ENCODE results near the gene NFILZ.

NFILZ gene, protein sequence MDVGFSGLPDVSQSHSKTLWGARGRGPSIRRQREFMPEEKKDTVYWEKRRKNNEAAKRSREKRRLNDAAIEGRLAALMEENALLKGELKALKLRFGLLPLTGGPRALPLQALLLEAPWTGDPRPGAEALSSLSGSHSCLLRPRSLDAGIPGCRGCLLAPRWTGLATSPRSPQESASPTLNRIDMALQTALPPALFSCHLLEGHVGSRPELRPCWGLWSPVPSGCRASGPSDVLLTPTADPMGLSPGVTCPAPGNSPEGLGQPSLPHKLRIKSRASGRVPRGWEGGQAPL

DNA sequence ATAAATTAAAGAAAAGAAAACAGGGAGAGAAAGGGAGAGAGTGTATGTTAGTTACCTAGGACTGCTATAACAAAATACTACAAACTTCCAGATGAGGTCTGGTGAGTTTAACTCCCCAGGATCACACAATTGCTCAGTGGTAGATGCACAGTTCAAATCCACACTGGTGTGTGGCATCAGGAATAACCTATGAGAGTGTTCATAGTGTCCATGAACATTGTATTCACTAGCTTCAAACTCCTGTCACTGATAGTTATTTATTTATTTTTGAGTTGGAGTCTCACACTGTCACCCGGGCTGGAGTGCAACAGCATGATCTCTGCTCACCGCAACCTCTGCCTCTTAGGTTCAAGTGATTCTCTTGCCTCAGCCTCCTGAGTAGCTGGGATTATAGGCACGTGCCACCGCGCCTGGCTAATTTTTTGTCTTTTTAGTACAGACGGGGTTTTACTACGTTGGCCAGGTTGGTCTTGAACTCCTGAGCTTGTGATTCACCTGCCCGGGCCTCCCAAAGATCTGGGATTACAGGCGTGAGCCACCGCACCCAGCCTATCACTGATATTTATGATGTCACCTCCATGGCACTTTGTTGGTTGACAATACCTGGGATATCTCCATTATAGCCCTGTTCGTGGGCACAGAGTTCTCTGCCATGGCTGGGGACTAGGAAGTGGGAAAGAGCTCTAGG lies at the start of gene NFILZ:
Gene NFILZ, plus strand, starts transcription at position 638 of the 688 bp plus-strand sequence. CDS start 46,133 bp downstream, outside the sequence.
- DNase-seq: no peak

DNA sequence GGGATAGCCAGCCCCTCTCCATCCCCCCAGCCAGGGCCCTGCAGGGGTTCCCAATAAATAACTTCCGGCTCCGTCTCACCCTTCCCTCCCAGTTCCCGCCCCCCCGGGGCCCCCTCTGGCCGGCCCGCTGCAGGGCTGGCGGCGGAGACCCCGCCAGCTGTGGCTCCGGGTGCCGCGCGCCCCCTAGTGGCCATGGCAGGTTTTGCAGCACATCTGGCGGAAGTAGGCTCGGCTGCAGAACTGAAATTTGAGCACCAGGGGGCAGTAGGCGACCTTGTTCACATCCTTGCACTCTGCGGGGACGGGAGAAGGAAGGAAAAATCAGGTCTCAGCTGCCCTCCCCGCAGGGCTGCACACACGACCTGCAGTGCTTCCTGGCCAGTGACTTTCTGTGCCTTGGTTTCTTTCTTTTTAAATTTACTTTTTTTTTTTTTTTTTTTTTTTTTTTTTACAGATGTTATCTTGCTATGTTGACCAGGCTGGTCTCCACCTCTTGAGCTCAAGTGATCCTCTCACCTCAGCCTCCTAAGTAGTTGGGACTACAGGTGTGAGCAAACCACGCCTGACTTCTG lies 49.6 kb upstream of the NFILZ start:
- peak; percentile 36 for DNase-seq

DNA sequence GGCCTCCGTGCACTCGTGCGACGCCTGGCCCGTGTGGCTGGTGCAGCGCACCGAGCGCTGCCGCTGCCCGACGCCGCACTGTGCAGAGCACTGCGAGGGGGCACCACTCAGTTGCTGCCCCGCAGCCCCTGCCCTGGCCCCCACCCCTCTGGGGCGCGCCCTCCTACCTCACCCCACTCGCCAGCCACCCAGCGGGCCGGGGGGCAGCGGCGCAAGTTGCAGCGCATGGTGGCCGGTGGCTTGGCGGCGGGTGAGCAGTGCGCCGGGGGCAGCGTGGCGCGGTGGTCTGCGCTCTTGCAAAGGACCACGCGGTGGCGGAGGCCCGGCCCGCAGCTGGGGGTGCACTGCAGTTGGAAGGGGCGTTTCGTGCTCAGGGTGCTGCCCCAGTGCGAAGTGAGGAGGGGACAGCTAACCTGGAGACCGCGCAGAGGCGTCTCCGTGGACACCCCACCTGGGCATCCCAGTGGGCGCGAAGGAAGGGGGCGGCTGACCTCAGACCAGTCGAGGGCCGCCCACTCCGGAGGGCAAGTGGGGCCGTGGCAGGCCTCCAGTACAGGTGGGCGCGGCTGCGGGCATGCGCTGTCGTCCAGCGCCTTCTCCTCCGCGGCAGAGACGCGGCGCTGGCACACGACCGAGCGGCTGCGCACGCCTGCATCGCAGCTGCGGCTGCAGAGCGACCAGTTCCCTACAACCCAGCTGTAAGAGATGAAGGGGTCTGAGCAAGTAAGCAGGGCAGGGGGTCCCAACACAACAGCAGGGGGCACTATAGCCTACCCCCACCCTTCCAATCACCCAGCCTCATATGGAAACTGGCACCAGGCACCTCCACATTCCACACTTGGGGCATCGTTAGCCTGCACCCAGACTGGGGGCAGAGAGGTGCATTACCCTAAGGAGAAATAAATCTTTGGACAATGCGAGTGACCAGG lies 45.2 kb upstream of the NFILZ start:
- no peak for DNase-seq

DNA sequence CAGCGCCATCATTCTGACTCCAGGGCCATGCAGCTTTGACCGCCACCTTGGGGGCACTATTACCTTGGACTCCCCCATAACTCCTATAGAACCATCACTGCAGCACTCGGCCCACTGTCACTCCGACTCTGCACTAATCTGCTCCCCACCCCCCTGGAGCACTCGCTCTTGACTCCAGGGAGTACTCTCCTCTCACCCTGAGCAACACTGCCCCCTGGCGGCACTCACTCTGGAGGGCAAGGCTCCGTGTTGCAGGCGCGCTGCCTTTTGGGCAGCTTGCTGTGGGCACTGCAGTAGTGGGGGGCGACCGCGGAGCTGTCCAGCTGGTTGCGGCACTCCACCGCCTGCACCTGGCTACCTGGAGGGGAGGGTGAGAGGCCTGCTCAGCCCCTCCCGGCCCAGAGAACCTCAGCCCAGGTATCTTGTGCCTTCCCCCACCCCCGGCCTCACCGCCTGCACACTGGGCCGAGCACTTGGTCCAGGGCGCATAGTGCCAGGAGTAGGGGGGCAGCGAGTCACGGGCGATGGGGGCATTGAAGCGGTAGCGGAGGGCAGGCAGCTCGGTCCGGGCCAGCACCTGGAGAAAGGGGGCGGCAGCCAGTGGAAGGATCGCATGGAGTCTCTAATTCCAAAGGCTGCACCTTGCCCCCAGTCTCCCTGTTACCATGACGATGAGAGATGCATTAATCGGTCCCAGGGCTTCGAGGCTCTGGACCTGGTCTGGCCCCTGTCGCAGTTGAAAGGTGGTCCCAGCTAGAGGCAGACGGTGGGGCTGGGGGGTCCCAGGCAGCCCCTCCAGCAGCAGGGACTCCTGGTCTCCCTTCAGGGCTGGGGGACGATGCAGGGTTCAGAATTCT lies 44.3 kb upstream of the NFILZ start:
- peak; percentile 34 for DNase-seq

DNA sequence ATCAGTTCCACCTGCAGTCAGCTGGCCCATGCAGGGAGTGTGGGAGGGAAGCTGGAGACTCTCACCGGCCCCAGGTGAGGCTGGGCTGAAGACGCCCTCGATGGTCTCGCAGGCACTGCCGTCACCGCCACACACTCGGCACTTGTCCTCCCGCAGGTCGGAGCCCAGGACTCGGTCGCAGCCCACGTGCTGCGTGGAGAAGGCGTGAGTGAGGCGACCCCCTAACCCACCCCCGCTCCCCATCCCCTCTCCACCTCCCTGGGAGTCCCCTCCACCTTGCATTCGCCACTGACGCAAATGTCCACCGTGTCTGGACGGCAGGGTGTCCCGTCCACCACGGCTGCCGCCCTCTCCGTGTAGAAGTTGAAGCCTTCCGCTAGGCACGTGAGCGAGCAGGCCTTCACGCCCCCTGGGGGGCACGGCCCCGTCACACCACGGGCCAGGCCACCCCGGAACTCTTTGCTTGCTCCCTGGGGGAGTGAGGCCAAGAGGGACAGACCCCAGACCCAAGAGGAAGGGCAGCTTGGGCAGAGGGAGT lies 41.2 kb upstream of the NFILZ start:
- no peak for DNase-seq

DNA sequence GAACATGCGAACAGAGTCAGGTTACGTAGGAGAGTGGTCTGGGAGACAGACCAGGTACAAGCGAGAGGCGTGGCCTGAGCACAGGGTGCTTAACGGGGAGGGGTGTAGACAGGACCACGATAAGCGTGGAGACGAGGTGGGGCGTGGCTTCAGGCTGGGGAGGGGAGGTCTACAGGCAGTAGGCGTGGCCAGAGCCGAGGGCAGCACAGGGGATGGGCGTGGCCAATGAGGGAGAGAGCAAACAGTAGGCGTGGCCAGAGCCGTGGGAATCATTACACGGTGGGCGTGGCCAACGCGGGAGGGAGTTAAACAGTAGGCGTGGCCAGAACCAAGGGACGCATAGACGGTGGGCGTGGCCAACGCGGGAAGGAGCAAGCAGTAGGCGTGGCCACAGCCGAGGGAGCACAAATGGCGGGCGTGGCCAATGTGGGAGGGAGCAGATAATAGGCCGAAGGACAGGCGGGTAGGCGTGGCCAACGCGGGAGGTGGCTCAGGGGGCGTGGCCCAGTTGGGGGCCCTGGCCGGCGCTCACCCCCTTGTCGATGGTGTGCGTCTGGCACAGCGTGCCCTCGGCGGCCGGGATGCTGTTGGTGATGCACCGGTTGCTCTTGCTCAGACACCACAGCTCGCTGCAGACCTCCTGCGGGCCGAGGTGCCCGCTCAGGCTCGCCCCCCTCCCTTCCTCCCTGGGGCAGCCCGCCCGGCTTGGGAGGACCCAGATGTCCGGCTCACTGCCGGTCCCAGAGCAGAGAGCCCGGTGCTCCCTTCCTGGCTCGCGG lies 38.0 kb upstream of the NFILZ start:
- DNase-seq: peak; percentile 85

DNA sequence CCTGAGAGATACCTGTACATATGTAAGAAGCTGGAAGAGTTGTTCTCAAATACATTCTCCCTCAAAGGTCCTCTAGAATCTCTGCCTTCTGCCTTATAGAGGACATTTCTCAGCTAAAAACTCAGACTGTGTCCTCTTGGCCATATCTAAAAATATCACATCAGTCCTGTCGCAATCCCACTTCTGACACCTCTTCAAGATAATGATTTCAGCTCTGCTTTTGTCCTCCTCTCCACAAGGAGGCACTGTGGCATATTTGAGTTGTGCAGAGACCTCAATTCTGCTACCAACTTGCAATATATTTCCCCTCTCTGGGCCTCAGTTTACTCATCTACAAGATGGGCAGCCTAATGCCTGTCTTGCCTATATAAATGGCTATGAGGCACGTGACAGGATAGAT lies 36.5 kb upstream of the NFILZ start:
- no peak for DNase-seq

DNA sequence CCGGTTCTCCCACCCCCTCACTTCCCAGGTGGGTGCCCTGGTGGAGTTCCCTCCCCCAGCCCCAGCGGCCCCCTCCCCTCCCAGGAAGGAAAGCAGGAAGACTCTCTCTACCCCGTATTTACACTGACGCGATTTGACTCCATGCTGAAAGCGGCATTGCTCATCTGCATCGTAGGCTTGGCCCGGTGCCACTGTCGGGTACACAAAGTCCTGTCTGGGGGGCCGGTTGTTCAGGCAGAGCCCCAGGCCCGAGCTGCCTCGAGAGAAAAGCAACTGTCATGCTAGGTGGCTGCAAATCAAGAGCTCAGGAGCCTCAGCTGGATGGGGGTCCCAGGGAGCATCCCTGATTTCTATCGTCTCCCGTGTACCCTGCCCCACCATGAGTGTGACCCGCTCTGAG lies 34.8 kb upstream of the NFILZ start:
- no peak for DNase-seq

DNA sequence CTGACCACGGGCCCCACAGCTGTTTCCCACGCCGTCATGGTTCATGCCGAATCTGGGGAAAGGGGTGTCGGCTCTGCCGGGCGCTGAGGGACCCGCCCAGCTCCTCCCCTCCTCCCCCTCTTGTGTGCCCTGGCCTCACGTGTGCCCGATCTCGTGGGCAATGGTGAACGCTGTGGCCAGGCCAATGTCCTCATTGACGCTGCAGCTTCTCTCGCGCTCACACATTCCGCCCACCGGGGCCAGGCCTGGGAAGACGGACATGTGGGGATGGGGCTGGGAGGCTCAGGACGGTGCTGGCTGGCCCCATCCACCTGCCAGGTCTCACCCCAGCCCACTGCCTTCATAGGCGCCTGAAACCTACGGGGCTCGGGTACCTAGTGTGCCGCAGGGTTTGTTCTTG lies 34.3 kb upstream of the NFILZ start:
- DNase-seq: no peak

DNA sequence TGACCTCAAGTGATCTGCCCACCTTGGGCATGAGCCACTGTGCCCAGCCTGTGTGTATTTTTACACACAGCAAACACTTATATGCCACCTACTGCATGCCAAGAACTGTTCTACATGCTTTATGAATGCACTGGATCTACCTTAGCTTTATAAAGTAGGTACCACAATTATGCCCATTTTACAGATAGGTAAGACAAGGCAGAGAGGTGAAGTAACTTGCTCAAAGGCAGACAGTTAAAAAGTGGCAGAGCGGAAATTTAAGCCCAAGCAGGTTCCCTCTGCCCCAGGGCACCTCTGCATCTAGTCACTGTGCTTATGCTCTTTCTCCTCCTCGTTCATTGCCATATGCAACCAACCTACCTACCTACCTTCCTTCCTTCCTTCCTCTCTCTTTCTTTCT lies 30.4 kb upstream of the NFILZ start:
- DNase-seq: no peak

DNA sequence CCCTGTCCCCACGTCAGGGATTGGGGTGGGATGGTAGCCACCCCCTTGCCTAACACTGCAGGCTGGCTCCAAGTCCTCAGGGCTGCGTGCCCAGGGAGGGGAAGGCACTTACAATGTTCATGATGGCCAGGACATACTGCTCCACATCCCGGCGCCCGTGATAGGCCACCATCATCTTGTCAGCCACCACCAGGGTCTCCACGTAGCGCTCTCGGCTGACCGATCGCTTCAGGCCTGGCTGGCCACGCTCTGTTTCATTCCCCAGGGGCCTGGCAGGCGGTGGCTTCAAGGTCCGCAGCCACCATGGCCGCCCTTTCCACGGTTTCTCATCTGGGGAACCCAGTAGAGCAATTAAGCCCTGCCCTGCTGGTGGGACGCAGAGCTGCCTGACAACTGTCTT lies 29.6 kb upstream of the NFILZ start:
- DNase-seq: no peak

DNA sequence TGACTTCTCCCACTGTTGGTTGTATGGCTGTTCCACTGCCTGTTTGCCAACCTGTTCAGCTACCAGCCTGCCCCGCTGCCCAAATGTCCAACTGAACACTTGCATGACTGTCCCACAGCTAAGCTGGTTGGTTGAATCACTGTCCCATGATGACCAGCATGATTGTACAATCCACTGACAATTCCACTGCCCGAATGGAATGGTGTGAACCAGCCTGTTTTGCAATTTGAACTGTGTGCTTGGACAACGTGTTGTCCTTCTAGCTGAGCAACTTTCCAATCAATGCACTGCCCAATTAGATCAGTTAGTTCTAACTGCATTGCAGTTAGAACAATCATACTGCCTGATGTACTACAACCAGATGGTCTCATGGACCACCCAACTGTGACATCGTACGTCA lies 28.6 kb upstream of the NFILZ start:
- DNase-seq: no peak

DNA sequence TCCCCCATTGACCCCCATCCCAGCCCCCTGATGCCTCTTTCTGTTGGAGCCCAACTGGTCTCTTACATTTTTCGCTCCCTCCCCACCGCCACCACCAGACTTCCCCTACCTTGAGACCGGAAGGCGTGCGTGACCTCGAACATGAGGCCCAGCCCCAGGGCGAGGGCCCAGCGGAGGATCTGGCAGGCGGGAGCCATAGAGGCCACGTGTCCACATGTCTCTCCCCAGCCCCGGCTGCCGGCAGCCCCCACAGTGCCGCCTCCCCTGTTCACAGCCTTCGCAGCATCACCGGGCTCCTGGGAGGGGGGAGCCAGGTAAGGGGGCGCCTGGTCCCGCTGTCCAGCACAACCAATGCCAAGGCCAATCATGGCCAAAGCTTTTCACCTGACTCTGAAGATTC lies 24.9 kb upstream of the NFILZ start:
- DNase-seq: no peak

DNA sequence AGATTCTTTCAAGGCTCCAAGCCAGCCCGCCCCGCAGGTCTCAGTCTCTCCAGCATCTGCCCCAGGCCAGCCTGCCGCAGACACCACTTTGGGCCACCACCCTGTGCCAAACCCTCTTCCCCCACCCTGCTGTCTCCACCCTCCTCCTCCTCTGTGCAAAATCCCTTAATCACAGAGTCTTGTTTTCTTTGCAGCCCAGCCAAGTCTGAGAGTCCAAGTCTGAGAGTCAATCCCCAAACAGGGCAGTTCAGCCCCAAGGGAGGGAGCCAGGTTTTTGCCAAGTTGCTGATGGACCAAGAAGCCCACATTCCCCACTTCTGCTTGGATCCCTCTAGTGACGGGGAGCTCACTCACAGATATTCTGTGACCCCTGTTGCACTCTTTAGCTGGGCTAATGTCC lies 23.0 kb upstream of the NFILZ start:
- DNase-seq: no peak

DNA sequence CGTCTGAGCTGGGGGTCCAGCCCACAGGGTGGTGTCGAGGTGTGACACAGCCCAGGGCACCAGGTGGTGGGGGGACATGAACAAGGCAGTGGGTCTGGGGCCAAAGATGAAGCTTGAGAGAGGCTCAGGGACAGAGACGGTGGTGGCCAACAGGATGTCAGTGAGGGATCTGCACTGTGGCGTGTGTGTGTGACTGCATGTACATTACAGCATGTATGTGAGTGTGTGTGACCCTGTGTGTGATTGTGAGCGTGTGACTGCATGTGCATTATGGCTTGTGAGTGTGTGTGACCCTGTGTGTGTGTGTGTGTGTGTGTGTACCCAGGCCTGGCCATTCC lies 21.5 kb upstream of the NFILZ start:
- DNase-seq: no peak

DNA sequence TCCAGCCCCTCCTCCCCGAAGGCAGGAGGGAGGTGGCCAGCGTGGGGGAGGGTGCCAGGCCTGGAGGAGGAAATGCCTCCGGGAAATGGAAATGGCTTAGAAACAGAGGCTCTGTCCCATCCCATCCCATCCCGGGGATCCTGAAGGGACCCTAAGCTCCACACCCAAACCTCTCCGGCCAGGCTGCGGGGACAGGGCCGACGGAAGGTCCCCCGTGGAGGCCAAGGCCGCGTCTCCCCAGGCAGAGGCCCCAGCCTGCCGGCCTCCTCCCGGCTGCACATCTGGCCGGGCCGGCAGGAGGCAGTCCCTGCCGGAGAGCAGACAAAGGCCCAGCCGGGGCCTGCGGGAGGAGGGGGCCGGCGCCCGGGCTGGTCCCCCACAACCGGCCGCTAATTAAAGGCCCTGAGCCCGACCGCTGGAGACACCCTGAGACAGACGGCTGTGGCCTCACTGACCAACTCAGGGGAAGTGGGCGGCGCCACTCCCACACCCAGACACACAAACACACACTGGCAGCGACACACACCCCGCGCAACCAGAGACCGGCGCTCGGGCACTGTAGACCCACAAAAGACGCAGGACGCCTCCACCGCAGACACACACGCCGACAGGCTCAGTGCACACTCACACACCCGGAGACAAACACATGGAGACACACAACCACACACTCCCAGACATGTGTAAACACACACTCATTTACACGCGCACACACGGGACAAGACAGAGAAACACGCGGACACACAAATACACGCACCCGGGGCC lies 21.0 kb upstream of the NFILZ start:
- no peak for DNase-seq

DNA sequence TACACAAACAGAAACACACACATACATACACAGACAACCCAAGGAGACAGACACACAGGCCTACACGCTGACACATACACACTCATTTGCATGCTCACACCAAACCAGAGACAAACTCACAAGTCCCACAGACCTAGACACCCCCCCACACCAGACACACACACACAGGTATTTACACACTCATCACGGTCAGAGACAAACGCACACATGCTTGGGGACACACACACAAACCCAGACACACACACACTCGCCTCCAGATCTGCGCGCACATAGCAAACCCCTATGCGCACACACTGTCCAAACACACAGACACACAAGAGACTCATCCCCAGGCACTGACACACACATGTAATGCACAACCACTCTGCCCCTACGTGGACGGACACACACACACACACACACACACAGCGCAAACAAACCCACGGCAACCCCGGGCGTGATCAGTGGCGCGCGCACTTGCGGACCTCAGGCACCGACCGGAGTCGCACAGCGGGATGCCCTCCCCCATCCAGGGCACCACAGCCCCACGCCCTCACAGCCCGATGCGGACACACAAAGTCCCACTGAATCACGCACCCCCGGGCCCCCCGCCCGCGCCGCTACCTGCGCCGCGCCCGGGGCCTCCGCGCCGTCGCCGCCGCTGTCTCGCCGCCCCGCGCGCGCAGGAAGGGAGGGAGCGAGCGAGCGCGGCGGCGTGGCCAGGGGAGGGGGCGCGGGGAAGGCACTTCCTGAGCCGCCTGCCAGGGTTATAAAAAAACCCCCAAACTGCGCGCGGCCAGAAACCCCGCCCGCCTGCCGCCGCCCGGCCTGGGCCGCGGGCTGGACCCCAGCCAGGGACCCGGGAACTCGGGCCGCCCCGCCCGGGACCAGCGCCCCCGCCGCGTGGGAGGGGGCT lies 20.1 kb upstream of the NFILZ start, which contains the start of gene ADAMTS10:
Gene ADAMTS10, minus strand, starts transcription at position 675 of the 895 bp plus-strand sequence. CDS start 5,005 bp downstream, outside the sequence.
- no peak for DNase-seq

DNA sequence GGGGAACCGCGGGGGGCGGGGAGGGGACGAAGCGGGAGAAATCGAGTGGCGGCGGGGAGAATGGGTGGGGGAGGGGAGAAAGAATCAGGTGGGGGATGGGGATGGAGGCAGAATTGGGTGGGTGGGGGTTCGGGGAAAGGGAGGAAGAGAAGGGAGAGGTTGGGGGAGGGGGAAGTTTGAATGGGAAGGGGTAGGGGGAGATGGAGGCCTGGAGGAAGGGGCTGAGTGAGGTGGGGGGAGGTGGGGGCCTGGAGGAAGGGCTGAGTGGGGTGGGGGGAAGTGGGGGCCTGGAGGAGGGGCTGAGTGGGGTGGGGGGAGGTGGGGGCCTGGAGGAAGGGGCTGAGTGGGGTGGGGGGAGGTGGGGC lies 19.5 kb upstream of the NFILZ start:
- no peak for DNase-seq

DNA sequence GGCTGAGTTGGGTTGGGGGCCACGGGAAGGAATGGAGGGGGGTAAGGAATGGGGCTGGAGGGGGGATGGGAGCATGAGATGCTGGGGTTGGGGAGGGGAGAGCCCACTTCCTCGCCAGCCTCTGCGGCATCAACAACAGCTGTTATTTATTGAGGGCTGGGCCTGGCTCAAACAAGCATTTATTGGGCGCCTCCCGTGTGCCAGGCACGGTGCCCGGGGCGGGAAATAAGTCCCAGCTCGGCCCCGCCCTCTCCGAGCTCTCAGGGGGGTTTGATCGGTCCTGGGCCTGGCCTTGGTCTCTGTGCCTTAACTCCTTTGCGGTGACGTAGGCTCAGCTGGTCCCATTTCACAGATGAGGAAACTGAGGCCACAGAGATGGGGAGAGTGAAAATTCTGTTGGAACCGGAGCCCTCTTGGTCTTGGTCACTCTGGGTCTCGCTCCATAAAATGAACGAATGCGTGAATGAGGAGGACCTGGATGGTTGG lies 19.0 kb upstream of the NFILZ start:
- no peak for DNase-seq

Measured in NCI-H1048 (cell line).